Stimulated activated effector memory CD8-positive, alpha-beta T cell treated with anti-CD3 and anti-CD28 coated beads, Interleukin-12 subunit alpha, Interleukin-12 subunit beta, amount 100 ng/mL, for 72 hours (primary cell): Measurements from ENCODE around the gene SH3BGRL3.
A peak's percentile ranks its signal among the peaks of the same experiment; 100 is the strongest.
"Not testable (repeated sequence)": the region's sequence is repeated elsewhere in the genome, so short reads cannot be mapped to it uniquely, and the experiment has no call there.

Experiments used
- ATAC-seq: fragments of 150-1000 bp; cut with Tn5 transposase; 2 replicates; pipeline ENCODE4 v1.10.0; 2021
- DNase-seq, 2 donors: peaks; one replicate each; pipeline ENCODE4 v3.0.0; 2021 to 2022; ENCODE audit warnings: low spot score in 2 of 2
- H3K27ac Mint-ChIP-seq: one replicate; pipeline ENCODE4 v1.8.0; 2022; ENCODE audit warnings: mild to moderate bottlenecking, mixed read lengths
- H3K36me3 Mint-ChIP-seq: one replicate; pipeline ENCODE4 v1.8.0; 2022; ENCODE audit warnings: mild to moderate bottlenecking, mixed read lengths
- H3K4me1 Mint-ChIP-seq: one replicate; pipeline ENCODE4 v1.8.0; 2022; ENCODE audit warnings: mixed read lengths
- H3K4me3 Mint-ChIP-seq: one replicate; pipeline ENCODE4 v1.8.0; 2022; ENCODE audit warnings: mild to moderate bottlenecking, mixed read lengths
- H3K9me3 Mint-ChIP-seq: one replicate; pipeline ENCODE4 v1.8.0; 2022; ENCODE audit warnings: mixed read lengths

The SH3BGRL3 gene

DNA sequence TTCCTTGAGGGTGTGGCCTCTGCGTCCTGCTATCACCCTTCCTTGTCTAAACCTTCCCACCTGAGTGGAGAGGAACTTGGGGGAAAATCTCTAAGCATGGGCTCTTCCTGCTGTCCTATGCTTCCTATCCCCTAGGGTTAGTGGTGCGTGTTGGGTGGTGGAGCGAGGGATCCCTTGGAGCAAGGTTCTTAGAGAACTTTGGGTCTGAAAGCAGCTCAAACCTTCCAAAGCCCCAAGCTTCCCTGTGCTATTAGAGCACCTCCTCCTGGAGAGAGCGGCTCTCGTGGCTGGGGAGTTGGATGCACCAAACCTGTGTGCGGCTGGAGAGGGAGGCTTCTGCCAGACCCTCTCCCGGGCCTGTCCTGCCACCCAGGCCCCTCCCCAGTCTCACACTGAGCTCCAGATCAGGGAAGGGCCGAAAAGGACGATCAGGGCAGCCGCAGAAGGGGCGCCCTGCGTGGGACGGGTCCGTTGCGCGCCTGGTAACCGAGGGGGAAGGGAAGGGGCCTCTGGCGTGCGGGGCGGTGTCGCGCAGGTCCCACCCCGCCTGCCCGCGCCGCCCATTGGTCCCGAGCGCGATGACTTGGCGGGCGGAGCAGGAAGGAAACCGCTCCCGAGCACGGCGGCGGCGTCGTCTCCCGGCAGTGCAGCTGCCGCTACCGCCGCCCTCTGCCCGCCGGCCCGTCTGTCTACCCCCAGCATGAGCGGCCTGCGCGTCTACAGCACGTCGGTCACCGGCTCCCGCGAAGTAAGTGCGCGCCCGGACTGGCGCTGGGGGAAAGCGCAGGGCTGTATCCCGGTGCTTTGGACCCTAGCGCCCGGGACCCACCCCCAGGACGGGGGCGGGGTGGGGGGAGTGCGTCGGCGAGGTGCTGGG is at the start of gene SH3BGRL3:
TSS of gene SH3BGRL3 (plus strand) at position 631 of the 877 bp plus-strand sequence. CDS start at position 701, 70 bp downstream.
- Mint-ChIP-seq H3K4me3 (peak within 1 kb of the TSS; percentile 95), H3K27ac (peak within 1 kb of the TSS; percentile 87), H3K4me1 (peaks cover 91% of the 10 kb centered on the region), H3K9me3 (no peaks in the 10 kb centered on the region), H3K36me3 (peaks cover 90% of the 10 kb centered on the region)
- DNase-seq (peak; percentile 74 to 88), ATAC-seq (peak; percentile 66)

DNA sequence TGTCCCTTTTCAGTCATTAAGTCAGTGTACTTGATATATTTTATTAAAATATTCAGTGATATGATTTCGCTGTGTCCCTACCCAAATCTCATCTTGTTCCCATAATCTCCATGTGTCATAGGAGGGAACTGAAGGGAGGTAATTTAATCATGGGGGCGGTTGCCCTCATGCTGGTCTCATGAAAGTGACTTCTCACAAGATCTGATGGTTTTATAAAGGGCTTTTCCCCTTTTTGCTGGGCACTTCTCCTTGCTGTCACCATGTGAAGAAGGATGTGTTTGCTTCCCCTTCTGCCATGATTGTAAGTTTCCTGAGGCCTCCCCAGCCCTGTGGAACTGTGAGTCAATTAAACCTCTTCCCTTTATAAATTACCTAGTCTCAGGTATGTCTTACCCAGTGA is 49.2 kb upstream of the SH3BGRL3 start:
- H3K36me3 Mint-ChIP-seq: peaks cover 12% of the 10 kb centered on the region
- H3K27ac Mint-ChIP-seq, DNase-seq, H3K9me3 Mint-ChIP-seq, H3K4me3 Mint-ChIP-seq, ATAC-seq: not testable (repeated sequence)
- peaks cover 16% of the 10 kb centered on the region for H3K4me1 Mint-ChIP-seq

DNA sequence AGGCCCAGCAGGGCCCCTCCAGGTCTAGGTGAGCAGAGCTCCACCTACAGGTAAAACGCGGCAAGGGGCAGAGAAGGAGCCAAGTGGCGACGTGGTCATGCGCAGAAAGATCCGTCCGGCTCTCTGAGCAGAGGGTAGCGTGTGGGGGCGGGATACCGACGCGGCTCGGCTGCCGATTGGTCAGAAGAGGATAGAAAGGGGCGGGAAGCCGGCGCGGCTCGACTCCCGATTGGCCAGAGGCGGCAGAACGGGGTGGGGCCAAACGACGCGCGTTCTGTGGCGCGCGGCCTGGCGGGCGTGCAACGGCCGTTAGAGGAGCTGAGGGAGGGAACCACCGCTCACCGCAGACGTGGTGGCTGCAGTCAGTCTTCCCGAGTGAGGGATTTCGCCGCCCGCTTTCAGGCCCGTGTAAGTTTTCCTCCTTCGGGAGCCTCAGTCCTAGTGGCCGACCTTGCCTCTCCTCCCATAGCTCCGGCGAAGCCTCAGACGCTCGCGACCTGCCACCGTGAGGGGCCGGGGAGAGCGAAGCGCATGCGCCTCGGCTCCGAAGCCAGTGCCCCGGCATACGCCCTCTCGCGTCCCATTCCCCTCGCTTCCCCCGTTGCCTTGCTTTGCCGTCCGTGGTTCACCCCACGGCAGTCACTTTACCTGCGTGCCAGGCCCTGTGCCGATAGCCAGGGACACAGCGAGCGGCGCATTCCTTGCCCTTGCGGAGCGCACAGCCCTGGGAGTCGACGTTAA is 45.8 kb upstream of the SH3BGRL3 start, which contains the start of gene CEP85:
TSS of gene CEP85 (plus strand) at position 298 of the 741 bp plus-strand sequence. CDS start 5,584 bp downstream, outside the sequence.
- DNase-seq (peak; percentile 97 to 99), ATAC-seq (peak; percentile 96)
- H3K4me1 Mint-ChIP-seq: peaks cover 31% of the 10 kb centered on the region
- H3K9me3 Mint-ChIP-seq: no peaks in the 10 kb centered on the region
- H3K27ac Mint-ChIP-seq: peak within 1 kb of the TSS; percentile 98
- H3K4me3 Mint-ChIP-seq: peak within 1 kb of the TSS; percentile 98
- H3K36me3 Mint-ChIP-seq: peaks cover 12% of the 10 kb centered on the region

DNA sequence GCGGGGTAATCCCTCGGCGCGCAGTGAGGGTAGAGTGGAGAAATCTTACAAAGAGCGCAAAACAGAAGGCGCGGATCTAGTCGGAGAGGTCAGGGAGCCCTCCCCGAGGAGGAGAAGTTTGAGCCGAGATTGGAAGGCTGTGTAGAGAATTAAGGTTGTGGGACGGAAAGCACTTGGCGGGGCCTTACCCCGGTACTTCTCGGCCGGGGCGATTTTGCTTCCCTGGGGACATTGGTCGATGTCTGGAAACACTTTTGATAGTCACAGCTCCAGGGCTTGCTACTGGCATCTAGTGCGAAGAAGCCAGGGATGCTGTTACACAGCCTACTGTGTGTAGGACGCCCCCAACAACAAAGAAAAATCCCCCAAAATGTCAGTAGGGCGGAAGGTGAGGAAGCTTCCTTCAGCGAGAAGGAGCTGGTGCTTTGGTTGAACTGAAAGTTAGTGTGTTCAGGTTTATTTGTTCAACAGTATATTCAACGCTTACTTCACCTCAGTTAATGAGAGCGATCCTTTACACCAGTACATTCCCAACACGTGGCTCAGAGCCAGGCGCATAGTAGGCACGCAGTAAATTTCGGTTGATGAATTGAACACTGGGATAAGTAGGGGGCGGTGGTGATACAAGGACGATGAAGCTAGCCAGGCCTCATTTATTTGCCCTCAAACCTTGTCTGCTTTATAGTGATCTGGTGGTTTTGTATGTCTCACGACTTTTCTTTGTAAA is 45.1 kb upstream of the SH3BGRL3 start:
- Mint-ChIP-seq H3K36me3 (peaks cover 12% of the 10 kb centered on the region), H3K4me3 (peak overlapping the region; percentile 98), H3K27ac (peak overlapping the region; percentile 98), H3K4me1 (peaks cover 31% of the 10 kb centered on the region), H3K9me3 (no peaks in the 10 kb centered on the region)
- DNase-seq (peak in 1 of 2 donors; percentile 11), ATAC-seq (no peak)

GRCh38 chr1:26237230-26237966 is 42.5 kb upstream of the SH3BGRL3 start:
- ATAC-seq: no peak
- Mint-ChIP-seq H3K4me1 (peaks cover 31% of the 10 kb centered on the region), H3K27ac (peak overlapping the region; percentile 5), H3K9me3 (no peaks in the 10 kb centered on the region), H3K36me3 (peaks cover 36% of the 10 kb centered on the region), H3K4me3 (no peak overlapping the region)
- DNase-seq: no peak

DNA sequence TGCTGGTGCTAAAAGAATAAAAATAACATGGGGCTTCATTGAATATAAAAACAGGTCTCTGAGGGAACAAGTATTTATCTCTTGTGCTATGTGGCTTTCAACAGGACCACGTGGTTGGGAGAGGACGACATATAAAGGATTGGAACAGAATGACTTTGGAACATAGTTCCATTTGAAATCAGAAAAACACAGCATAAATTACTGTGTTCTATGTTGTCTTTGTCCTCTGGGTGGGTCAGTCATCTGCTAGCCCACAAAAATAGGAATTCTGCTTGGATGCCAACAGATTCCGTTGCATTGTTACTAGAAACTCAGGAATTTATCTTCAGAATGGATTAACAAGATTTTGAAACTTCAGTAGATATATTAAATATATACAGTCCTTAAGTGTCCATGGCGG is 40.0 kb upstream of the SH3BGRL3 start:
- Mint-ChIP-seq H3K27ac (no peak overlapping the region), H3K4me1 (peaks cover 26% of the 10 kb centered on the region), H3K4me3 (no peak overlapping the region), H3K9me3 (no peaks in the 10 kb centered on the region), H3K36me3 (peaks cover 48% of the 10 kb centered on the region)
- DNase-seq (no peak), ATAC-seq (no peak)

DNA sequence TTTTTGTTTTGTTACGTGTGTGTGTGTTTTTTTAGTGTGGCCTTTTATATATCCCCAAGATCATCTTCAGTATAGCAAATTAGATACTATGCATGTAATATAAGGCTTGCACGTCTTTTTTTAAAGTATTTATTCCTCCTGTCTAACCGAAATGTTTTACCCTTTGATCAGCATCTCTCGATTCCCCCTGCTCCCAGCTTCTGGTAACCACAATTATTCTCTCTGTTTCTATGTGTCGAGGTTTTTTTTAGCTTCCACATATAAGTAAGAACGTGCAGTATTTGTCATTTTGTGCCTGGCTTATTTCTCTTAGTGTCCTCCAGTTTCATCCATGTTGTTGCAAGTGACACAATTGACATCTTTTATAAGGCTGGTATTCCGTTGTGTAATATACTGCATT is 27.2 kb upstream of the SH3BGRL3 start:
- no peak overlapping the region for H3K4me3 Mint-ChIP-seq
- H3K36me3 Mint-ChIP-seq: peaks cover 75% of the 10 kb centered on the region
- ATAC-seq (no peak), DNase-seq (no peak)
- no peak overlapping the region for H3K27ac Mint-ChIP-seq
- no peaks in the 10 kb centered on the region for H3K9me3 Mint-ChIP-seq
- peaks cover 6% of the 10 kb centered on the region for H3K4me1 Mint-ChIP-seq

DNA sequence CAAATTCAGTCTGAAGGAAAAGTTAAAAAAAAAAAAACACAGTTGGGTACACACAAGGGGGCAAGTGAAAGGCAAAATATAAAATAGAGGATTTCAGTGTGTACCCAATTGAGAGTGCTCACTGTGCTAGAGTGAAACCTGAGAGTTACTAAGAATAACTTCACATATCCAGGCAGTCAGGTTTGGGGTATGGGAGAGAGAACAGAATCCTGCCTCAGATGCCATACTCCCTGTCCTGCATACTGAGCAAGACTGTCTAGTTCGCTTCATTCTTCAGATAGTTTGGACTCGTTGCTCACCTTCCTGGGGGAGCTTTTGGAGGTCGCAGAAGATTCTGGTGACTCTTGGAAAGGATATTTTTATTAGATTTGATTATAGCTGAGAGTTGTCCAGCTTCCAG is 25.5 kb upstream of the SH3BGRL3 start:
- Mint-ChIP-seq H3K4me3 (no peak overlapping the region), H3K9me3 (no peaks in the 10 kb centered on the region), H3K4me1 (peaks cover 6% of the 10 kb centered on the region), H3K36me3 (peaks cover 74% of the 10 kb centered on the region), H3K27ac (no peak overlapping the region)
- DNase-seq (no peak), ATAC-seq (no peak)

GRCh38 chr1:26257222-26257621 is 22.7 kb upstream of the SH3BGRL3 start:
- Mint-ChIP-seq H3K4me1 (peaks cover 6% of the 10 kb centered on the region), H3K36me3 (peaks cover 87% of the 10 kb centered on the region)
- DNase-seq: no peak

GRCh38 chr1:26259005-26259404 is 20.9 kb upstream of the SH3BGRL3 start:
- peaks cover 98% of the 10 kb centered on the region for H3K36me3 Mint-ChIP-seq
- H3K4me1 Mint-ChIP-seq: no peaks in the 10 kb centered on the region
- DNase-seq (no peak), ATAC-seq (no peak)
- H3K9me3 Mint-ChIP-seq: no peaks in the 10 kb centered on the region
- no peak overlapping the region for H3K27ac Mint-ChIP-seq
- no peak overlapping the region for H3K4me3 Mint-ChIP-seq

More at GRCh38 chr1:26257222-26257621, 22.7 kb upstream of the SH3BGRL3 start:
- H3K27ac Mint-ChIP-seq: no peak overlapping the region
- H3K4me3 Mint-ChIP-seq: no peak overlapping the region
- no peaks in the 10 kb centered on the region for H3K9me3 Mint-ChIP-seq
- no peak for ATAC-seq

DNA sequence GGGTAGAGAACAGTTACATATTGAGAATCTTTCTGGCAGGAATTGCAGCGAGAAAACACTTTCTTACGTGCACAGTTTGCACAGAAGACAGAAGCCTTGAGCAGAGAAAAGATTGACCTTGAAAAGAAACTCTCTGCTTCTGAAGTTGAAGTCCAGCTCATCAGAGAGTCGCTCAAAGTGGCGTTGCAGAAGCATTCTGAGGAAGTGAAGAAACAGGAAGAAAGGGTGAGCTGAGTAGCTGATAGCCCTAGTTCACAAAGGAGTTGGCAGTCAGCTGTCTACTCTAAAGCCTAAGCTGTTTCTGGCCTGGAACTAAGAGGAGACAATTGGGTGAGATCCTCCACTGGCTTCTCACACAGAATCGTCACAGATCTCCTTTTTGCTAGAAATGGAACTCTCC is 20.3 kb upstream of the SH3BGRL3 start:
- Mint-ChIP-seq H3K9me3 (no peaks in the 10 kb centered on the region), H3K36me3 (peaks cover 98% of the 10 kb centered on the region), H3K27ac (no peak overlapping the region), H3K4me3 (no peak overlapping the region), H3K4me1 (no peaks in the 10 kb centered on the region)
- ATAC-seq (no peak), DNase-seq (no peak)

- H3K4me3 Mint-ChIP-seq: no peak overlapping the region
- DNase-seq: no peak
- H3K4me1 Mint-ChIP-seq: no peaks in the 10 kb centered on the region
- no peak for ATAC-seq
- H3K27ac Mint-ChIP-seq: no peak overlapping the region
- H3K9me3 Mint-ChIP-seq: no peaks in the 10 kb centered on the region
- H3K36me3 Mint-ChIP-seq: peaks cover 92% of the 10 kb centered on the region
These were observed 16.7 kb upstream of the SH3BGRL3 start for GRCh38 chr1:26263212-26263611.

GRCh38 chr1:26265405-26265804 is 14.5 kb upstream of the SH3BGRL3 start:
- Mint-ChIP-seq H3K27ac (no peak overlapping the region), H3K36me3 (peaks cover 93% of the 10 kb centered on the region), H3K9me3 (peaks cover 6% of the 10 kb centered on the region), H3K4me1 (no peaks in the 10 kb centered on the region), H3K4me3 (no peak overlapping the region)
- DNase-seq (no peak), ATAC-seq (no peak)

- no peak for ATAC-seq
- no peak overlapping the region for H3K4me3 Mint-ChIP-seq
These were observed 11.3 kb upstream of the SH3BGRL3 start for GRCh38 chr1:26268290-26269197.

More at GRCh38 chr1:26268290-26269197, 11.3 kb upstream of the SH3BGRL3 start:
- Mint-ChIP-seq H3K9me3 (peaks cover 6% of the 10 kb centered on the region), H3K36me3 (peaks cover 88% of the 10 kb centered on the region), H3K4me1 (no peaks in the 10 kb centered on the region), H3K27ac (no peak overlapping the region)
- DNase-seq: no peak
